IMR-90 (cell line): Measurements from ENCODE around the gene MAPKAP1. TPM values are rescaled to one million over a fixed set of nuclear protein-coding genes. Genes with fewer than 3 reads are reported as not detected.

Experiments
- ATAC-seq: fragments of 200-7000 bp; cut with Tn5 transposase; 2 replicates; pipeline ENCODE4 v1.9.1; 2020; ENCODE audit warnings: low read depth, mild to moderate bottlenecking, moderate library complexity
- BruUV-seq: library from RNA; stranded (reverse); fragments of 400-500 nt; replicated peaks from 2 replicates; lab custom pipeline; 2021; lab: Mats Ljungman, UMichigan
- CTCF ChIA-PET: fragments of 300-600 bp; formaldehyde crosslinking; extraction: SDS; loops from one replicate; lab custom pipeline; 2021; ENCODE audit warnings: antibody characterized with exemption; lab: Yijun Ruan, JAX
- POLR2A ChIA-PET: fragments of 300-600 bp; sonication (Branson Sonifier 250); formaldehyde crosslinking; loops from one replicate; lab custom pipeline; 2022; ENCODE audit warnings: antibody characterized with exemption; ENCODE audit not compliant: unreplicated experiment; lab: Charles Lee
- DNase-seq: peaks from one replicate; pipeline ENCODE4 v3.0.0; 2013
- H2AFZ ChIP-seq: replicated peaks from 2 replicates; pipeline ENCODE3; 2013; ENCODE audit warnings: low read length, mild to moderate bottlenecking; ENCODE audit not compliant: poor library complexity
- H2AK5ac ChIP-seq: 2 replicates; pipeline ENCODE4 v1.6.1; 2013; ENCODE audit warnings: low read depth, low read length, inconsistent platforms
- H2AK9ac ChIP-seq: replicated peaks from 2 replicates; pipeline ENCODE3; 2013; ENCODE audit warnings: mild to moderate bottlenecking, low read depth, low read length, moderate library complexity; ENCODE audit not compliant: poor library complexity
- H2BK120ac ChIP-seq: 2 replicates; pipeline ENCODE4 v1.6.1; 2013; ENCODE audit warnings: low read depth, low read length, inconsistent platforms
- H2BK15ac ChIP-seq: 3 replicates; pipeline ENCODE4 v1.6.1; 2013; ENCODE audit warnings: low read depth, low read length, inconsistent platforms
- H2BK20ac ChIP-seq: 2 replicates; pipeline ENCODE4 v1.6.1; 2013; ENCODE audit warnings: low read depth, mild to moderate bottlenecking, inconsistent platforms, low read length, moderate library complexity
- H2BK5ac ChIP-seq: 2 replicates; pipeline ENCODE4 v1.6.1; 2013; ENCODE audit warnings: mild to moderate bottlenecking, low read depth, low read length, inconsistent platforms; ENCODE audit not compliant: poor library complexity, severe bottlenecking
- H3K14ac ChIP-seq: replicated peaks from 2 replicates; pipeline ENCODE4 v1.6.1; 2013; ENCODE audit warnings: low read depth, low read length, inconsistent platforms
- H3K18ac ChIP-seq: 2 replicates; pipeline ENCODE4 v1.6.1; 2013; ENCODE audit warnings: low read depth, low read length, control low read depth
- H3K23ac ChIP-seq: 2 replicates; pipeline ENCODE4 v1.6.1; 2013; ENCODE audit warnings: low read depth, low read length, inconsistent platforms
- H3K27ac ChIP-seq: 2 replicates; pipeline ENCODE4 v1.5.1; 2013; ENCODE audit warnings: mild to moderate bottlenecking, control low read depth, low read length; ENCODE audit not compliant: insufficient read depth
- H3K27me3 ChIP-seq: 2 replicates; pipeline ENCODE4 v1.6.1; 2013; ENCODE audit warnings: low read length; ENCODE audit not compliant: control insufficient read depth, insufficient read depth
- H3K36me3 ChIP-seq: 2 replicates; pipeline ENCODE4 v1.6.1; 2013; ENCODE audit warnings: low read length, mixed read lengths; ENCODE audit not compliant: control insufficient read depth, insufficient read depth
- H3K4ac ChIP-seq: 2 replicates; pipeline ENCODE4 v1.6.1; 2013; ENCODE audit warnings: low read depth, low read length, inconsistent platforms
- H3K4me1 ChIP-seq: 2 replicates; pipeline ENCODE4 v1.6.1; 2013; ENCODE audit warnings: low read length, mixed read lengths; ENCODE audit not compliant: control insufficient read depth, insufficient read depth
- H3K4me2 ChIP-seq: 2 replicates; pipeline ENCODE4 v1.6.1; 2013; ENCODE audit warnings: low read depth, mild to moderate bottlenecking, control low read depth, low read length, moderate library complexity
- H3K4me3 ChIP-seq: 2 replicates; pipeline ENCODE4 v1.5.1; 2013; ENCODE audit warnings: low read depth, mild to moderate bottlenecking, control low read depth, low read length, moderate library complexity; ENCODE audit not compliant: insufficient read depth
- H3K56ac ChIP-seq: 2 replicates; pipeline ENCODE4 v1.6.1; 2013; ENCODE audit warnings: low read length, inconsistent platforms; ENCODE audit not compliant: insufficient read depth; ENCODE audit errors: extremely low read depth
- H3K79me1 ChIP-seq, 2 experiments: 2 replicates each; pipeline ENCODE4 v1.6.1; 2013; ENCODE audit warnings: low read length in 2 of 2, inconsistent platforms in 1 of 2, low read depth in 1 of 2
- H3K9ac ChIP-seq: 2 replicates; pipeline ENCODE4 v1.6.1; 2013; ENCODE audit warnings: low read depth, low read length, control low read depth
- H3K9me1 ChIP-seq: 2 replicates; pipeline ENCODE4 v1.6.1; 2013; ENCODE audit warnings: low read length, inconsistent platforms; ENCODE audit not compliant: insufficient read depth
- H3K9me3 ChIP-seq: 2 replicates; pipeline ENCODE4 v1.6.1; 2013; ENCODE audit warnings: low read length; ENCODE audit not compliant: control insufficient read depth, insufficient read depth
- H4K20me1 ChIP-seq: 2 replicates; pipeline ENCODE4 v1.6.1; 2013; ENCODE audit warnings: low read length, inconsistent platforms; ENCODE audit not compliant: insufficient read depth
- H4K5ac ChIP-seq: 2 replicates; pipeline ENCODE4 v1.6.1; 2013; ENCODE audit warnings: mild to moderate bottlenecking, low read depth, low read length, control low read depth
- H4K8ac ChIP-seq, 2 experiments: 2 replicates each; pipeline ENCODE4 v1.6.1; 2013; ENCODE audit warnings: low read depth in 2 of 2, low read length in 2 of 2, control low read depth in 1 of 2, inconsistent platforms in 1 of 2
- H4K91ac ChIP-seq: 2 replicates; pipeline ENCODE4 v1.6.1; 2013; ENCODE audit warnings: low read depth, low read length, inconsistent platforms; ENCODE audit not compliant: insufficient read depth
- CEBPB ChIP-seq: IDR thresholded peaks from 2 replicates; pipeline ENCODE4 v1.6.1; 2012; ENCODE audit warnings: low read depth, low read length, improper control_type of control experiment
- CTCF ChIP-seq: conservative IDR thresholded peaks from 2 replicates; pipeline ENCODE4 v1.5.1; 2012; ENCODE audit warnings: mild to moderate bottlenecking, low read depth, low read length, improper control_type of control experiment
- ELK1 ChIP-seq: fragments of 150-350 bp; IDR thresholded peaks from 2 replicates; pipeline ENCODE4 v1.6.1; 2016; ENCODE audit warnings: low read depth, mild to moderate bottlenecking, low read length, moderate library complexity, borderline replicate concordance
- FOS ChIP-seq: fragments of 150-350 bp; IDR thresholded peaks from 2 replicates; pipeline ENCODE4 v1.6.1; 2016; ENCODE audit warnings: low read depth, low read length
- MAFK ChIP-seq: IDR thresholded peaks from 2 replicates; pipeline ENCODE4 v1.6.1; 2012; ENCODE audit warnings: low read depth, low read length, improper control_type of control experiment
- MAZ ChIP-seq: IDR thresholded peaks from 2 replicates; pipeline ENCODE4 v1.6.1; 2012; ENCODE audit warnings: low read depth, mild to moderate bottlenecking, low read length, improper control_type of control experiment, moderate library complexity, borderline replicate concordance
- NFE2L2 ChIP-seq: fragments of 150-350 bp; IDR thresholded peaks from 2 replicates; pipeline ENCODE4 v1.6.1; 2016; ENCODE audit warnings: low read depth, mild to moderate bottlenecking, low read length
- POLR2A ChIP-seq: IDR thresholded peaks from 2 replicates; pipeline ENCODE4 v1.6.1; 2012; ENCODE audit warnings: mild to moderate bottlenecking, low read depth, low read length
- RCOR1 ChIP-seq: IDR thresholded peaks from 2 replicates; pipeline ENCODE4 v1.6.1; 2012; ENCODE audit warnings: mild to moderate bottlenecking, low read length, improper control_type of control experiment; ENCODE audit not compliant: insufficient replicate concordance
- SMC3 ChIP-seq: fragments of 150-350 bp; IDR thresholded peaks from 2 replicates; pipeline ENCODE4 v1.6.1; 2016; ENCODE audit warnings: low read depth, mild to moderate bottlenecking, antibody characterized with exemption, low read length, moderate library complexity
- USF2 ChIP-seq: fragments of 150-350 bp; IDR thresholded peaks from 2 replicates; pipeline ENCODE4 v1.6.1; 2017; ENCODE audit warnings: mild to moderate bottlenecking, antibody characterized with exemption, low read length, low read depth
- WGBS, 2 experiments: methylation state at CpG; one replicate each; pipeline versions ENCODE4 v1.1.5 to v1.1.7; 2013; ENCODE audit warnings: missing lambda C conversion rate in 2 of 2; ENCODE audit not compliant: insufficient read length in 1 of 2; ENCODE audit errors: extremely low coverage in 2 of 2; 5-methylcytosine and 5-hydroxymethylcytosine counted together
- dilution Hi-C: fragments of 300-500 bp; cut with HindIII; formaldehyde crosslinking; loops from one replicate; pipeline ENCODE4 v1.14.3; 2018; ENCODE audit warnings: low sequenced_read_pairs; ENCODE audit not compliant: unreplicated experiment
- in situ Hi-C: fragments of 300-500 bp; cut with MboI; formaldehyde crosslinking; loops from 3 replicates; pipeline ENCODE4 v1.14.3; 2019; ENCODE audit warnings: low sequenced_read_pairs, inconsistent platforms, mixed read lengths
- intact Hi-C: fragments of 100-400 bp; cut with micrococcal nuclease; formaldehyde crosslinking; loops from 2 replicates; pipeline ENCODE4 v1.10.0; 2022
- polyA plus RNA-seq, 3 experiments: library from polyadenylated mRNA; depleted of rRNA; stranded (reverse); fragments of >200 nt; gene quantifications; 2 replicates each; pipeline ENCODE4 v1.2.3, GENCODE V29; 2012; ENCODE audit warnings: low replicate concordance in 1 of 3
- total RNA-seq: library from RNA; depleted of rRNA; stranded (reverse); fragments of >200 nt; gene quantifications from 2 replicates; pipeline ENCODE4 v1.2.3, GENCODE V29; 2012

Gene MAPKAP1
- total and polyA plus RNA-seq, 2 of the 4 experiments (the other 2 are of a cell fraction) = 87.2 to 158 TPM

- H3K9me3 ChIP-seq = 0 out of 2 replicates have a peak, but pooled peaks cover 2% of the 10 kb centered on the region
- POLR2A ChIA-PET = no interaction called here
- H3K56ac ChIP-seq = no peak overlapping the region
- H3K4me2 ChIP-seq = no peak overlapping the region
- H3K9ac ChIP-seq = no peak overlapping the region
- no peak for TF ChIP-seq CTCF
- no peak for TF ChIP-seq MAFK
- TF ChIP-seq MAZ = no peak
- TF ChIP-seq FOS = no peak
- no peak for TF ChIP-seq USF2
- TF ChIP-seq CEBPB = no peak
- TF ChIP-seq NFE2L2 = no peak
- TF ChIP-seq POLR2A = no peak
- TF ChIP-seq ELK1 = no peak
- no peak for TF ChIP-seq SMC3
- no peak for TF ChIP-seq RCOR1
- no peaks in the 10 kb centered on the region for H3K79me1 ChIP-seq
- no peak overlapping the region for H2BK20ac ChIP-seq
- no peak overlapping the region for H4K91ac ChIP-seq
- dilution Hi-C loops (no loop called here), in situ Hi-C loops (no loop called here), intact Hi-C loops (no loop called here)
- no peak for DNase-seq
- H3K14ac ChIP-seq = no peak overlapping the region
- CTCF ChIA-PET = no interaction called here
- H2AK5ac ChIP-seq = no peak overlapping the region
- no peak overlapping the region for H2AFZ ChIP-seq
- no peak overlapping the region for H2BK15ac ChIP-seq
- ATAC-seq = no peak
- H2BK5ac ChIP-seq = no peak overlapping the region
- 95% methylated on average over 6 of the region's 12 CpGs; no CpG with 5 or more reads in 1 of the 2 experiments for WGBS, 2 experiments
- H3K4ac ChIP-seq = no peak overlapping the region
- H4K5ac ChIP-seq = no peak overlapping the region
- no peak overlapping the region for H2AK9ac ChIP-seq
- H3K27me3 ChIP-seq = peaks cover 3% of the 10 kb centered on the region; the same call in 1 of the 2 replicates
- no peak overlapping the region for H4K8ac ChIP-seq
- H2BK120ac ChIP-seq = no peak overlapping the region
- H3K4me1 ChIP-seq = no peaks in the 10 kb centered on the region
- no peak overlapping the region for H3K23ac ChIP-seq
- no TSS peak for BruUV-seq
- H3K9me1 ChIP-seq = no peaks in the 10 kb centered on the region
- no peaks in the 10 kb centered on the region for H4K20me1 ChIP-seq
- H3K18ac ChIP-seq = no peak overlapping the region
- H3K4me3 ChIP-seq = no peak overlapping the region
- no peaks in the 10 kb centered on the region for H3K36me3 ChIP-seq
- no peak overlapping the region for H3K27ac ChIP-seq
Measured at GRCh38 chr9:125399165-125399564, 307.8 kb downstream of the MAPKAP1 start.
